ENCODE measurements around the gene RGS3.

The RGS3 gene

GRCh38 chr9:113465599-113466140 is 2.1 kb downstream of the RGS3 start:
- no peak overlapping the region for H3K4me3 ChIP-seq (ENCODE audit: low read depth, low read length)
- TF ChIP-seq CTCF (IDR thresholded peaks at IDR 0.05; ENCODE audit: low read depth, low read length) = no peak

DNA sequence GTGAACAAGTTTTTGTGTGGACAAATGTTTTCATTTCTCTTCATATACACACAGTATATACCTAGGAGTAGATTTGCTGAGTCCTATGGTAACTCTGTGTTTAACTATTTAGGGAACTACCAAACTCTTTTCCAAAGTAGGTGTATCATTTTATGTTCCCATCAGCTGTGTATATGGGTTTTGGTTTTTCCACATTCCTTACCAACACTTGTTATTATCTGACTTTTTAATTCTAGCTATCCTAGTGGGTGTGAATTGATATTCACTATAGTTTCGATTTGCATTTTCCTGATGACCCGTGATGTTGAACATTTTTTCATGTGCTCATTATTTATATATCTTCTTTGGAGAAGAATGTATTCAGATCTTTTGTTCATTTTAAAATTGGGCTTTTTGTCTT is 3.7 kb downstream of the RGS3 start:
- no peak overlapping the region for H3K4me3 ChIP-seq (ENCODE audit: low read depth, low read length)
- TF ChIP-seq CTCF (IDR thresholded peaks at IDR 0.05; ENCODE audit: low read depth, low read length) = no peak

DNA sequence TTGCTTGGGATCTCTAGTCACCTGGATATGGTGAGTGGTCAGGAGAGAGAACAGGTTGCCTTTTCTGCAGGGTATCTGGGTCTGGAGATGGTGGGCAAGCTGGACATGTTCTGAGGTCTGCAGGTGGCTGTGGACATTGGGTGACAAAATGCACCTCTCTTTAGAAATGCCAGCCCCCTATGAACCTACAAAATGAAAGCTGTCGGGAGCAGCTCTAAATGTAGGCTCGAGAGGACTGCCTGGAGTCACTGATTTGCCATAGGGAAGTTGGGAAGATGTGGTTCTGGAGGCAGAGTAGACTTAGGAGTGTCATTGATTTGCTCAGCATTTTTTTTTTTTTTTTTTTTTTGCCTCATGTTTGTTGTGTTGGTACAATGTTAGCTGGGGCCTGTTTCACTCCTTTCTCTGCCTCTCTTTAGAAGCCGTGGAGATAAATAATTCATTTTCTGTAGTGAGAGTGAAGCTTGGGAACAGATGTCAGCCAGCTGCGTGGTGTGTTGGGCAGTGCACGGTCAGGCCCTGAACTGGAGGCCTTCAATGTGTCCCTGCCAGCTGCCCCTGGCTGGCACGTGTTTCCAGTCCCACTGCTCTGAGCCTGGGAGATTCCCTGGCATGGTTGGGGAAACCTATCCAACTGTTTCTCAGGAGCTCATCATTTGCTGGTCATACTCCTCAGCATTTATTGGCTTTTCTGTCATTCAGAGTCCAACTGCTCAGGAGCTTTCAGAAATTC is 5.4 kb downstream of the RGS3 start:
- no peak for TF ChIP-seq CTCF (IDR thresholded peaks at IDR 0.05; ENCODE audit: low read depth, low read length)
- no peak overlapping the region for H3K4me3 ChIP-seq (ENCODE audit: low read depth, low read length)

- TF ChIP-seq CTCF (IDR thresholded peaks at IDR 0.05; ENCODE audit: low read depth, low read length) = no peak
- H3K4me3 ChIP-seq (ENCODE audit: low read depth, low read length) = no peak overlapping the region
These were observed 7.6 kb downstream of the RGS3 start for GRCh38 chr9:113471143-113471542.

DNA sequence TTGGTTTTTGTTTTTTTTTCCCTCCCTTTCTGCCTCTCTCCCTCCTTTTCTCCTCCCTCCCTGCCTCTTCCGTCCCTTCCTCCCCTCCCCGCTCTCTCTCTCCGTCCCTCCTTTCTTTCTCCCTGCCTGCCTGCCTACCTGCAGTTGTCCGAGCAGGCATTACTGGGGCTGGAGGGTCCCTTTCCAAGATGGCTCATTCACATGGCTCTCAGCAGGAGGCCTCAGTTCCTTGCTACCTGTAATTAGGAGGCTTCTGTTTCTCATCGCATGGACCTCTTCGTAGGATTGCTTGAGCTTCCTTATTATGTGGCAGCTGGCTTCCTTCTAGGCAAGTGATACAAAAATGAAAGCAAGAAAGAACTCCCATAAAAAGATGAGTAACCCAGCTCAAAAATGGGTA is 8.0 kb downstream of the RGS3 start:
- H3K4me3 ChIP-seq (ENCODE audit: low read depth, low read length) = no peak overlapping the region
- TF ChIP-seq CTCF (IDR thresholded peaks at IDR 0.05; ENCODE audit: low read depth, low read length) = no peak

GRCh38 chr9:113472199-113472598 is 8.7 kb downstream of the RGS3 start:
- no peak for TF ChIP-seq CTCF (IDR thresholded peaks at IDR 0.05; ENCODE audit: low read depth, low read length)
- no peak overlapping the region for H3K4me3 ChIP-seq (ENCODE audit: low read depth, low read length)

GRCh38 chr9:113474360-113475028 is 11.0 kb downstream of the RGS3 start:
- no peak for TF ChIP-seq CTCF (IDR thresholded peaks at IDR 0.05; ENCODE audit: low read depth, low read length)

More at GRCh38 chr9:113474360-113475028, 11.0 kb downstream of the RGS3 start:
- no peak overlapping the region for H3K4me3 ChIP-seq (ENCODE audit: low read depth, low read length)

Measured in WI38 (cell line).